ENCODE results near the gene GPR63.

The GPR63 gene

DNA sequence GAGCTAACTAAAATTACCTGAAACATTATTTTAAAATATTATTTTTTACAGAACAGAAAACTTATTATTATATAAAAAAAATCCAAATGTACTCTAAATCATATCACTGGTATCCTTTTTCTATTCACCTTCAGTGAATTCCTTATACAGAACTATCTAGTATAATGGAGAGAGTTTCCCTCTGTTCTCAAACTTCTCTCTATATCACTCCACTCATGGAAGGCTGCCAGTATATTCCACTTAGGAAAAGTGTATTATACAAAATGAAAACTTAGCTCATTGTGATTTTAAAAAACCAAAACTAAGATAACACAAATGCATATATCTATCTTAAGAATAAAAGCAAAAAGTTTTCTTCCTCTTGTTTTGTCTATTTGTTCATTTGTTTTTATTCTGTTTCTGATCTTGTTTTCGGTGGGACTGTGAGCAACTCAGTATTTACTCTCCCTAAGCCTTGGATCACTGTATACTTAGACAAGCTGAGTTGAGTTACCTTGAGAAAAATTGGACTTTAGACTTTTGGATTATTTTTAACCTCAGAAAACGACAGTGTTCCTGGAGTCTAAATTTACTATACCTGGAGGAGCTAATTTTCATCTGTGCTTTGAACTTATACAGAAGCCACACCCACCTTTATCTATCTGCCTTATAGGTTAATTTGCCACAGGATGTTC, 61.4 kb downstream of the GPR63 start:
- Histone ChIP-seq H3K4me3 (replicated peaks; ENCODE audit: low read depth, low read length) (no peak overlapping the region), H3K36me3 (ENCODE audit: control insufficient read depth, insufficient read depth, low read length) (no peaks in the 10 kb centered on the region), H3K27me3 (replicated peaks; ENCODE audit: control insufficient read depth, insufficient read depth, low read length) (no peaks in the 10 kb centered on the region)
- no peak for DNase-seq (ENCODE audit: extremely low read depth, insufficient read length)
- TF ChIP-seq, protein P1, sequence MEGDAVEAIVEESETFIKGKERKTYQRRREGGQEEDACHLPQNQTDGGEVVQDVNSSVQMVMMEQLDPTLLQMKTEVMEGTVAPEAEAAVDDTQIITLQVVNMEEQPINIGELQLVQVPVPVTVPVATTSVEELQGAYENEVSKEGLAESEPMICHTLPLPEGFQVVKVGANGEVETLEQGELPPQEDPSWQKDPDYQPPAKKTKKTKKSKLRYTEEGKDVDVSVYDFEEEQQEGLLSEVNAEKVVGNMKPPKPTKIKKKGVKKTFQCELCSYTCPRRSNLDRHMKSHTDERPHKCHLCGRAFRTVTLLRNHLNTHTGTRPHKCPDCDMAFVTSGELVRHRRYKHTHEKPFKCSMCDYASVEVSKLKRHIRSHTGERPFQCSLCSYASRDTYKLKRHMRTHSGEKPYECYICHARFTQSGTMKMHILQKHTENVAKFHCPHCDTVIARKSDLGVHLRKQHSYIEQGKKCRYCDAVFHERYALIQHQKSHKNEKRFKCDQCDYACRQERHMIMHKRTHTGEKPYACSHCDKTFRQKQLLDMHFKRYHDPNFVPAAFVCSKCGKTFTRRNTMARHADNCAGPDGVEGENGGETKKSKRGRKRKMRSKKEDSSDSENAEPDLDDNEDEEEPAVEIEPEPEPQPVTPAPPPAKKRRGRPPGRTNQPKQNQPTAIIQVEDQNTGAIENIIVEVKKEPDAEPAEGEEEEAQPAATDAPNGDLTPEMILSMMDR (IDR thresholded peaks at IDR 0.05; ENCODE audit: insufficient read depth, low read length, poor library complexity, severe bottlenecking): no peak

DNA sequence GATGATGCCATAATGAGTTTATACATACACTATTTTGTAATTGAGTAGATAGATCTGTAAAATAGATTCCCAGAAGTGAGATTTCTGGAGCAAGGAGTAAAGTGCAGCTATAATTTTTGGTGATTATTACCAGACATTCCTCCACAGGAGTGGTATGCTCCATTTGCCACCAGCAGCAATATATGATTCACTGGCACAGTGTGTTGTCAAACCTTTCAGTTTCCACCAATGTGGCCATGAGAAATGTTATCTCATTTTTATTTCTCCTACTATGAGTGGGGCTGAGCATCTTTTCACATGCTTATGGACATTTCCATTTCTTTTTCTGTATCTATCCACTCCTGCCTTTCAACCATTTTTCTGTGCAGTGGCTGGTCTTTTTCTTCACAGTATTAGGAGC, 70.5 kb downstream of the GPR63 start:
- H3K4me3 ChIP-seq (replicated peaks; ENCODE audit: low read depth, low read length): no peak overlapping the region
- no peaks in the 10 kb centered on the region for H3K27me3 ChIP-seq (replicated peaks; ENCODE audit: control insufficient read depth, insufficient read depth, low read length)
- no peak for DNase-seq (ENCODE audit: extremely low read depth, insufficient read length)
- TF ChIP-seq, protein P1 (IDR thresholded peaks at IDR 0.05; ENCODE audit: insufficient read depth, low read length, poor library complexity, severe bottlenecking): no peak
- no peaks in the 10 kb centered on the region for H3K36me3 ChIP-seq (ENCODE audit: control insufficient read depth, insufficient read depth, low read length)

DNA sequence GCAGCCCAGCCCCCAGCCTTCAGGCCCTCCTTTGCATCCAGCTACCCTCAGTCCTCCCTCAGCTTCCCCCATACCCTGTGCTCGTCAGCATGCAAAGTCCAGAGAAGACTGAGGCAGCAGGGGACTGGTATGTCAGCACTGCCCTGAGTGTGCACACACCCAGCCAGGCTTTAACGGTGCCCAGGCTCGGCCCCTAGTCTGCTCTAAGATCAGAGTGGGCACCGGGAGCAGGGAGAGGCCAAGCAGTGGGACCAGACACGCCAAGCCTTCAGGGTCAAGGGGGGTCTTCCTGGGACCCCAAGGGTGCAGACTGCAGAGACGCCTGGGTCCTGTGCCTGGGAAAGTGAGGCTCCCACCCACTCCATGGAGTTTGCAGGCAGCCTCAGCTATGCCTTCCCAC, 74.7 kb downstream of the GPR63 start:
- H3K36me3 ChIP-seq (ENCODE audit: control insufficient read depth, insufficient read depth, low read length): no peaks in the 10 kb centered on the region
- H3K4me3 ChIP-seq (replicated peaks; ENCODE audit: low read depth, low read length): no peak overlapping the region
- H3K27me3 ChIP-seq (replicated peaks; ENCODE audit: control insufficient read depth, insufficient read depth, low read length): no peaks in the 10 kb centered on the region
- no peak for DNase-seq (ENCODE audit: extremely low read depth, insufficient read length)
- TF ChIP-seq, protein P1 (IDR thresholded peaks at IDR 0.05; ENCODE audit: insufficient read depth, low read length, poor library complexity, severe bottlenecking): no peak

DNA sequence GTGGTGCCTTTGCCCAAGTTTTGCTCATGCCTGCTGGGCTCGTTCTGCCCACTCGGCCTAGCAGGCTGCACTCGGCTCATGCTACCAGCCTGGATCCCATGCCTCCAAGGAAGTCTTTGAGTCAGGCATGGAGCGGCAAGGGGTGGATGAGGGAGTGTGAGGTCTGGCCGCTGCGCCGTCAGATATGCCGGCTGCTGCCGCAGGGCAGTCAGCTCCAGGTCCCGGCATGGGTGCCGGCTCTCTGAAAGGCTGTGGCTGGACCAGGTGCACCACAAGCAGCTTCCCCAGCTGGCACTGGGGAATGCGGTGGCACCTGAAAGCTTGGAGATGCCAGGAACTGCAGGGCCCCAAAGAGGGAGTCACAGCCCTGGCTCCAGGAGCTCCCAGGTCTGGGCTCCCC, 75.5 kb downstream of the GPR63 start:
- H3K4me3 ChIP-seq (replicated peaks; ENCODE audit: low read depth, low read length): no peak overlapping the region
- no peaks in the 10 kb centered on the region for H3K27me3 ChIP-seq (replicated peaks; ENCODE audit: control insufficient read depth, insufficient read depth, low read length)
- TF ChIP-seq, protein P1 (IDR thresholded peaks at IDR 0.05; ENCODE audit: insufficient read depth, low read length, poor library complexity, severe bottlenecking): no peak
- no peak for DNase-seq (ENCODE audit: extremely low read depth, insufficient read length)
- H3K36me3 ChIP-seq (ENCODE audit: control insufficient read depth, insufficient read depth, low read length): no peaks in the 10 kb centered on the region

DNA sequence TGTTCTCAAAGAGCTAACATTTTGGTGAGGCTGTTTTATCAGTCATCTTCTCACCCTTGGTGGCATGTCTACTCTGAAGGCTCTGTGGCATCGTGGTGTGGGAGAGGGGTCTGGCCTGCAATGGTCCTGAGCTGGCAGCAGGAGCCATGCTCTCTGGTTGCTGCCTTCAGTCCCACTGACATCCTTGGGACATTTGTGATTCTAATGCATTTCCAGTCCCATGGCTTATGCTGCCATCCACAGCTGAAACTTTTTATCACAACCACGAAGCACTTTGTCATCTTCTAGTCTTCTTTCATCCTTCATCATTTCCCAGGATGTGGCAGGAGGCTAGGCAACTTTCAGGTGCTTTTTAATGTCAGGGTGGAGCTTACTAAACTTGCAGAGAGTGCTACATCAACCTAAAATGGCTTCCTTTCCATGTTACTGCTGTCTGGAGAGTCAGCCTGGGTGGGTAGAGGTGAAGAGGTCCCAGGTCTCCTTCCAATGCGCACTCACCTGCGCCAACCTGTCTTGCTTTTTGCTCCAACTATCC, 77.1 kb downstream of the GPR63 start:
- no peak overlapping the region for H3K4me3 ChIP-seq (replicated peaks; ENCODE audit: low read depth, low read length)
- H3K36me3 ChIP-seq (ENCODE audit: control insufficient read depth, insufficient read depth, low read length): no peaks in the 10 kb centered on the region
- no peaks in the 10 kb centered on the region for H3K27me3 ChIP-seq (replicated peaks; ENCODE audit: control insufficient read depth, insufficient read depth, low read length)
- no peak for DNase-seq (ENCODE audit: extremely low read depth, insufficient read length)
- TF ChIP-seq, protein P1 (IDR thresholded peaks at IDR 0.05; ENCODE audit: insufficient read depth, low read length, poor library complexity, severe bottlenecking): no peak
